ENCODE results near the gene CAMK4.

DNA sequence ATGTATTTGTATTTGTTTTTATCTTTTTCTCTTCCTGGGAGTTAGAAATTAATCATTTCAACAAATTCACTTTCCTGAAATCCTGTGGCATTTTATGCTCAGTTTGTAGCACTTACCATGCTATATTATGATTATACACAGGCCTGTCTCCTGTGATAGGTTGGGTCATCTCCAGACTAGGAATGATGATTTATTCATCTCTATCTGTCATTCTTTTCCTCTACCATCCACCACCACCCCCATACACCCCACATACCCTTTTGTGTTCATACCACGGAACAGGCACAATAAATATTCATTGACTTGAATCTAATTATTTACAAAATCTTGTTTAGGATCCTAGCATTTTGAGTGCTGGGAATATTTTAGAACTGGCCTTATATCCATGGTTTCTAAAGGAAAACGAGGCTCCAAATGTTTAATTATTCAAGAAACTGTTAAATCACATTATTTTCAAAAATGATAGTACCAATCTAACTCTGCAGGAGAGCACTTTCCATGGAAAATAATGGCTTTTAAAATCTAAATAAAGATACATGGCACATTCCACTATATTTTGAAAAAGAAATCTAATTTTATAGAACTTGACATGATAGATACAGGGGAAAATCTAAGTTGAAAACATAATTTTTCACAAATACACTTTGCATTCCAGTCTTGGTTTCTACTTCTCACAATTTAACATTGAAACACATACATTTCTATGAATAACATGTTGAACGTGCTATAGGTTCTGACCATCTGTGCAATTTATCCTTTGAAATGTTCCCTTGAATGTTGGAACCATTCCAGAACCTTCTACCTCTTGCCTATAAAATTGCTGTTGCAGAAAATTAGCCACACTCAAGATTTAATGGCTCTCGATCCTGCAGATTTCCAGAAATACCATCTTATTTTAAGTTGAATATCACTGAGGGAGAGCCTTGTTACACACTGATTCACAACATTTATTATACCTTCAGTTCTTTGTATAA is 198.8 kb downstream of the CAMK4 start:
- TF ChIP-seq, protein P1, sequence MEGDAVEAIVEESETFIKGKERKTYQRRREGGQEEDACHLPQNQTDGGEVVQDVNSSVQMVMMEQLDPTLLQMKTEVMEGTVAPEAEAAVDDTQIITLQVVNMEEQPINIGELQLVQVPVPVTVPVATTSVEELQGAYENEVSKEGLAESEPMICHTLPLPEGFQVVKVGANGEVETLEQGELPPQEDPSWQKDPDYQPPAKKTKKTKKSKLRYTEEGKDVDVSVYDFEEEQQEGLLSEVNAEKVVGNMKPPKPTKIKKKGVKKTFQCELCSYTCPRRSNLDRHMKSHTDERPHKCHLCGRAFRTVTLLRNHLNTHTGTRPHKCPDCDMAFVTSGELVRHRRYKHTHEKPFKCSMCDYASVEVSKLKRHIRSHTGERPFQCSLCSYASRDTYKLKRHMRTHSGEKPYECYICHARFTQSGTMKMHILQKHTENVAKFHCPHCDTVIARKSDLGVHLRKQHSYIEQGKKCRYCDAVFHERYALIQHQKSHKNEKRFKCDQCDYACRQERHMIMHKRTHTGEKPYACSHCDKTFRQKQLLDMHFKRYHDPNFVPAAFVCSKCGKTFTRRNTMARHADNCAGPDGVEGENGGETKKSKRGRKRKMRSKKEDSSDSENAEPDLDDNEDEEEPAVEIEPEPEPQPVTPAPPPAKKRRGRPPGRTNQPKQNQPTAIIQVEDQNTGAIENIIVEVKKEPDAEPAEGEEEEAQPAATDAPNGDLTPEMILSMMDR (IDR thresholded peaks at IDR 0.05; ENCODE audit: low read depth, low read length, poor library complexity, severe bottlenecking) = no peak
- TF ChIP-seq EZH2phosphoT487 (IDR thresholded peaks at IDR 0.05; ENCODE audit: borderline replicate concordance, low read length) = no peak
